A549 (cell line): Measurements from ENCODE around the gene C20orf173.

ENCODE experiments used
- CTCF ChIP-seq: fragments of >200 bp; sonication (Bioruptor Twin); formaldehyde crosslinking; IDR thresholded peaks from 3 replicates; pipeline ENCODE4 v1.5.1; 2016
- EHF ChIP-seq: fragments of 250-450 bp; sonication (Bioruptor Pico); IDR thresholded peaks from 2 replicates; pipeline ENCODE4 v1.5.0; 2020; ENCODE audit warnings: mild to moderate bottlenecking
- HDAC2 ChIP-seq: fragments of 200-600 bp; sonication (generic); IDR thresholded peaks from 2 replicates; pipeline ENCODE4 v1.6.1; 2016
- JUN ChIP-seq, 2 experiments: fragments of >200 bp; sonication (Bioruptor Twin); formaldehyde crosslinking; IDR thresholded peaks; 2 replicates in 1 of 2; 3 replicates in 1 of 2; pipeline ENCODE4 v1.6.1; 2016 to 2017
- KDM1A ChIP-seq: fragments of 200-600 bp; sonication (generic); IDR thresholded peaks from 2 replicates; pipeline ENCODE4 v1.6.1; 2016; ENCODE audit warnings: low read depth, mild to moderate bottlenecking
- MAFK ChIP-seq: fragments of 450-650 bp; IDR thresholded peaks from 2 replicates; pipeline ENCODE4 v1.6.1; 2014; ENCODE audit not compliant: partially characterized antibody
- MAX ChIP-seq: IDR thresholded peaks from 2 replicates; pipeline ENCODE4 v1.6.1; 2012
- ZC3H11A ChIP-seq: fragments of 450-650 bp; IDR thresholded peaks from 2 replicates; pipeline ENCODE4 v1.6.1; 2014; ENCODE audit warnings: antibody characterized with exemption, mild to moderate bottlenecking

- no peak for TF ChIP-seq MAFK
- no peak for TF ChIP-seq HDAC2
- TF ChIP-seq CTCF = no peak
- no peak for TF ChIP-seq JUN (IDR thresholded peaks at IDR 0.05)
- no peak for TF ChIP-seq KDM1A
- TF ChIP-seq ZC3H11A = no peak
- no peak for TF ChIP-seq MAX
- no peak for TF ChIP-seq EHF (CRISPR knock-in tag)
Observed at GRCh38 chr20:35559042-35559693, 29.7 kb upstream of the C20orf173 start.
